Heart right ventricle (tissue), 16 donors: ENCODE data around the gene HCLS1. TPM values are rescaled to one million over a fixed set of nuclear protein-coding genes. Genes with fewer than 3 reads are reported as not detected.
"Not testable (repeated sequence)": the region's sequence is repeated elsewhere in the genome, so short reads cannot be mapped to it uniquely, and the experiment has no call there.

Experiments used
- ATAC-seq, 8 donors: fragments of 200-7000 bp; cut with Tn5 transposase; one replicate each; pipeline ENCODE4 v1.9.1; 2020; ENCODE audit warnings: mild to moderate bottlenecking in 8 of 8, moderate library complexity in 8 of 8, moderate number of reproducible peaks in 1 of 8
- DNase-seq, 2 donors: peaks; one replicate each; pipeline ENCODE4 v3.0.0-alpha.2; 2020
- H3K27ac ChIP-seq, 10 donors: fragments of 200-600 bp; sonication (generic) in 2 of 10; one replicate each; pipeline versions ENCODE4 v1.5.0 to v1.8.0; 2020 to 2022; ENCODE audit warnings: mild to moderate bottlenecking in 3 of 10
- H3K27me3 ChIP-seq, 7 donors: fragments of 200-600 bp; one replicate each; pipeline ENCODE4 v1.8.0; 2021 to 2022; ENCODE audit warnings: mild to moderate bottlenecking in 2 of 7
- H3K36me3 ChIP-seq, 9 donors: fragments of 200-600 bp; sonication (generic) in 1 of 9; one replicate each; pipeline versions ENCODE4 v1.5.0 to v1.8.0; 2020 to 2022; ENCODE audit warnings: mild to moderate bottlenecking in 2 of 9
- H3K4me1 ChIP-seq, 9 donors: fragments of 200-600 bp; sonication (generic) in 1 of 9; one replicate each; pipeline versions ENCODE4 v1.5.0 to v1.8.0; 2020 to 2022; ENCODE audit warnings: mild to moderate bottlenecking in 4 of 9
- H3K4me3 ChIP-seq, 10 donors: fragments of 200-600 bp; sonication (generic) in 2 of 10; one replicate each; pipeline versions ENCODE4 v1.5.0 to v1.8.0; 2020 to 2022; ENCODE audit warnings: mild to moderate bottlenecking in 7 of 10, moderate library complexity in 2 of 10
- H3K9me3 ChIP-seq, 11 donors: fragments of 200-600 bp in 10 of 11; sonication (generic) in 2 of 11; one replicate each; pipeline versions ENCODE4 v1.5.0 to v1.8.0; 2013 to 2022; ENCODE audit warnings: mild to moderate bottlenecking in 2 of 11, control low read depth in 1 of 11, moderate library complexity in 1 of 11
- WGBS, 2 donors: extraction: QIAGEN DNeasy Blood & Tissue Kit; methylation state at CpG; one replicate each; pipeline ENCODE4 v1.1.7; 2013; ENCODE audit warnings: inconsistent platforms in 1 of 2; 5-methylcytosine and 5-hydroxymethylcytosine counted together
- intact Hi-C, 10 donors: fragments of 100-400 bp; cut with DNase I; formaldehyde crosslinking; loops; one replicate each; pipeline versions ENCODE4 v1.11.1 to v1.14.2; 2022
- polyA plus RNA-seq, 2 donors: library from polyadenylated mRNA; stranded (reverse); fragments of 200-250 nt; gene quantifications; one replicate each; pipeline ENCODE4 v1.2.3, GENCODE V29; 2013
- total RNA-seq, 10 donors: library from RNA; stranded (reverse); fragmentation: NEBNext Ultra II Directional in 3 of 10; extraction: Animal tissue kit (Norgen Biotek cat#: 25700) in 3 of 10; gene quantifications; one replicate each; pipeline versions ENCODE4 v1.2.1 to v1.2.4, GENCODE V29; 2021 to 2023
- TF ChIP-seq, protein P1 (sequence below), 9 donors: fragments of 200-600 bp; sonication (generic) in 2 of 9; IDR thresholded peaks; one replicate each; pipeline versions ENCODE4 v1.5.0 to v1.8.0; 2021 to 2022; ENCODE audit warnings: antibody characterized with exemption in 9 of 9, mild to moderate bottlenecking in 5 of 9, moderate library complexity in 1 of 9
- donor health status: Arrhythmogenic right ventricular cardiomyopathy.
- donor health status: ischemic (EF 13 %, LVEDD 7.1; RV severe dilation, severe dysfunction).
- donor health status: healthy with polysubstance abuse.
- donor health status: DM: no; HTN: yes; CAD: no.
- donor health status: DM: no; HTN: no; CAD: no.
- donor health status: ischemic (EF 25% LVEDD 6.9; RV normal size, moderate dysfunction).
- donor health status: ischemic (EF 25% LVEDD 5.7; RV mildly dilated, moderate dysfunction).
- donor health status: healthy.
- donor health status: DM: yes; HTN: yes; CAD: no.
- donor health status: Ischemic cardiomyopathy.
- donor health status: ischemic (EF 35%, LVEDD 5.7; RV mildly dilated, moderate dysfunction).
- donor health status: nonischemic (EF 11% LVEDD 7.7; RV severe dilation, severe dysfunction).
- donor health status: DM: yes; HTN: yes; CAD: no.
- donor health status: PGD.
- donor health status: ischemic (EF 29% LVEDD 5.4; RV normal size, mild dysfunction).
- donor health status: nonischemic (EF 23%, LVEDD 6.1; RV moderate dilation, normal function).

Gene HCLS1
- total and polyA plus RNA-seq, 12 donors: 5.0 to 40.7 (median 10.4) TPM

DNA sequence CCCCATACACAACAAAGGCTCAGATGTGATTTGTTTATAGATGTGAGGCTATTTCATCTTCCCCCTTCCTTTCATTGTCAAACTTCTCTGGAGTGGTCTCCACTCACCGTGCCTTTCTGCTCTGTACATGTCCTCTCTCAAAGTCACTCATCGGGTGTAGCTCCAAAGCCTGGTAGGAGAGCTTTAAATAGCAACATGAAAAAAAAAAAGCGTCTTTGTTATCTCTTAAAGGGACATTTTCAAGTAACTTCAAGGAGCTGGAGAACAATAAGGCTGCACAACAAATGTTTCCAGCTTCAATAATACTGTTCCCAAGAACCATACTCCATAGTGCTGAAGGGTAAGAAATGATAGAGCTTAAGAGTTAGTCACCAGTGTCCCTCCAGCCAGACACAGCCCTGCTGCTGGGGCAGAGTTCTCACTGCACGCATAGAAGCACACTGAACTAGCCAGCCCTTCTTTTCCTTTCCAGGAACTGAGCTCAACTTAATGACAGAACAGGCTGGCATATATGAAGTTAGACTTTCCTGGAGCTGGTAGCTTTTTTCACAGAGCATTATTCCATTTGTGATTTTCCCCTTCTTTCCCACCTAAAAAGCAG, 59.4 kb downstream of the HCLS1 start:
- Histone ChIP-seq H3K9me3 (no peaks in the 10 kb centered on the region), H3K27me3 (no peaks in the 10 kb centered on the region), H3K4me3 (peak overlapping the region in 3 of 10 donors; percentile 13 to 17 (median 15)), H3K4me1 (peaks cover 4 to 86% (median 38%) of the 10 kb centered on the region in 9 donors), H3K27ac (peak overlapping the region; percentile 67 to 89 (median 82)), H3K36me3 (peaks cover 0 to 10% (median 0%) of the 10 kb centered on the region in 9 donors)
- TF ChIP-seq, protein P1, sequence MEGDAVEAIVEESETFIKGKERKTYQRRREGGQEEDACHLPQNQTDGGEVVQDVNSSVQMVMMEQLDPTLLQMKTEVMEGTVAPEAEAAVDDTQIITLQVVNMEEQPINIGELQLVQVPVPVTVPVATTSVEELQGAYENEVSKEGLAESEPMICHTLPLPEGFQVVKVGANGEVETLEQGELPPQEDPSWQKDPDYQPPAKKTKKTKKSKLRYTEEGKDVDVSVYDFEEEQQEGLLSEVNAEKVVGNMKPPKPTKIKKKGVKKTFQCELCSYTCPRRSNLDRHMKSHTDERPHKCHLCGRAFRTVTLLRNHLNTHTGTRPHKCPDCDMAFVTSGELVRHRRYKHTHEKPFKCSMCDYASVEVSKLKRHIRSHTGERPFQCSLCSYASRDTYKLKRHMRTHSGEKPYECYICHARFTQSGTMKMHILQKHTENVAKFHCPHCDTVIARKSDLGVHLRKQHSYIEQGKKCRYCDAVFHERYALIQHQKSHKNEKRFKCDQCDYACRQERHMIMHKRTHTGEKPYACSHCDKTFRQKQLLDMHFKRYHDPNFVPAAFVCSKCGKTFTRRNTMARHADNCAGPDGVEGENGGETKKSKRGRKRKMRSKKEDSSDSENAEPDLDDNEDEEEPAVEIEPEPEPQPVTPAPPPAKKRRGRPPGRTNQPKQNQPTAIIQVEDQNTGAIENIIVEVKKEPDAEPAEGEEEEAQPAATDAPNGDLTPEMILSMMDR (IDR thresholded peaks at IDR 0.05): no peak
- ATAC-seq (peak; percentile 53 to 87 (median 82)), DNase-seq (peak in 1 of 2 donors; percentile 23)
- intact Hi-C loops: loop anchor here in 1 of 10 donors (5.0 kb wide), 1 partner anchor 46 kb away; no protein-coding TSS in a partner anchor
- 2 to 5% methylated on average over 4 of the region's 4 CpGs for WGBS, 2 donors

DNA sequence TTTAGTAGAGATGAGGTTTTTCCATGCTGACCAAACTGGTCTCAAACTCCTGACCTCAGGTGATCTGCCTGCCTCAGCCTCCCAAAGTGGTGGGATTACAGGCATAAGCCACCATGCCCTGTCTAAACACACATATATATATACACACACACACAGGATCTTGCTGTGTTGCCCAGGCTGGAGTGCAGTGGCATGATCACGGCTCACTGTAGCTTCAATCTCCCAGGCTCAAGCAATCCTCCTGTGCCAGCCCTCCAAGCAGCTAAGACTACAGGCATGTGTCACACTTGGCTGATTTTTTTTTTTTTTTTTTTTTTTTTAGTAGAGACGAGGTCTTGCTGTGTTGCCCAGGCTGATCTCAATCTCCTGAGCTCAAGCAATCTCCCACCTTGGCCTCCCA, 60.8 kb downstream of the HCLS1 start:
- not testable (repeated sequence) for DNase-seq, H3K36me3 ChIP-seq, H3K9me3 ChIP-seq, ATAC-seq, H3K27me3 ChIP-seq, H3K4me3 ChIP-seq
- 45 to 55% methylated on average over 2 of the region's 2 CpGs for WGBS, 2 donors
- peak overlapping the region in 7 of 10 donors; percentile 77 to 89 (median 87) for H3K27ac ChIP-seq
- peaks cover 4 to 84% (median 35%) of the 10 kb centered on the region in 9 donors for H3K4me1 ChIP-seq
- intact Hi-C loops: loop anchor here in 2 of 10 donors (5.0 to 10.0 kb wide), 2 partner anchors 45 to 47 kb away; no protein-coding TSS in a partner anchor

DNA sequence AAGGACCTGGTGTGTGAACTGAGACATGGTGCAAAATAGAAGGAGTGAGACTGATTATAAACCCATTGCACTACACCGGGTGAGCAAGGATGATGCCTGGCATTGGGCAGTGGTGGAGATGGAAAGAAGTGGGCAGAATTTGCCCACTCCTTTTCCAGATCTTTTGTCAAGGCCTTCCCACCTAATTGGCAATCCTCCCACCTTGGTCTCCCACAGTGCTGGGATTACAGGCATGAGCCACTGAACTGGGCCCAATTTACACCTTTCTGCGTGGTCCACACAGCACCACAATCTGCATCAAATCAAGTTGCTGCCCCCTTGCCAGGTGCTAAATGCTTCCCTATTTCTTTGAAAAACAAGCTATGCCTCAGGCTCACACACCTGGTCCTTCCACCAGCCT, 62.1 kb downstream of the HCLS1 start:
- ATAC-seq: no peak
- 84 to 89% methylated on average over 2 of the region's 2 CpGs for WGBS, 2 donors
- H3K27me3 ChIP-seq: no peaks in the 10 kb centered on the region
- no peaks in the 10 kb centered on the region for H3K9me3 ChIP-seq
- H3K36me3 ChIP-seq: no peaks in the 10 kb centered on the region
- DNase-seq: no peak
- intact Hi-C loops: loop anchor here in 1 of 10 donors (10.0 kb wide), 1 partner anchor 46 kb away; no protein-coding TSS in a partner anchor
- TF ChIP-seq, protein P1 (IDR thresholded peaks at IDR 0.05): no peak
- H3K4me1 ChIP-seq: peaks cover under 1 to 72% (median 32%) of the 10 kb centered on the region in 9 donors
- H3K27ac ChIP-seq: peak overlapping the region in 8 of 10 donors; percentile 3 to 91 (median 86)
- no peak overlapping the region for H3K4me3 ChIP-seq

DNA sequence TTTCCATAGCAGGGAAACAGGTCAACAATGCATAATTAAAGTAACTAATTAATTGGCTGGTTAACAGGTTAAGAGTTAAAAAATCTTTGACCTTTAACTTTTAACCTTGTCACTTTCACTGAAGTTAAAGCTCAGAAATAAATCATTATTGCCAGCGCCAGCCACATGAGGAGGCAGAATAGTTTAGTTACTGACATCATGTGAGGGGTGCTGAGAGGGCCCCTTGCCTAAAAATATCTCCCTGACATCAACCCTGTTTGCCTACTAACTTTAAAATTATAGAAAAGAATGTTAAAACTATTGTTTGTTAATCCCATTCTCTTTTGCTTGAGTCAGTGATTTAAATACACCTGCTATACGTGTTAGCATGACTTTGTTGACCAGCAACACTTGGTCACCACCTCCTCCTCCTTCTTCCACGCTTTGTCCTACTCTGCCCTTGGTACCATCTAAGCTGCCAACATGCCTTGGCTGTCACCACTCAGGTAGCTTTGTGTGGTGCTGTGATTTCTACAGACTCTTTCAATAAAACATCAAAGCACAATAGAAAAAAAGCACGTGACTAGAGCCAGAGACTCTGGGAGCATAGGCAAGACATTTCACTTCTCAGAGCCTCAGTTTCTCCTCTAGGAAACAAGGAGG, 64.8 kb downstream of the HCLS1 start:
- H3K9me3 ChIP-seq: no peaks in the 10 kb centered on the region
- peaks cover 0 to 61% (median 9%) of the 10 kb centered on the region in 9 donors for H3K4me1 ChIP-seq
- intact Hi-C loops: loop anchor here in 1 of 10 donors (10.0 kb wide), 1 partner anchor 49 kb away; no protein-coding TSS in a partner anchor
- DNase-seq: peak in 1 of 2 donors; percentile 26
- ATAC-seq: peak; percentile 53 to 78 (median 66)
- H3K36me3 ChIP-seq: no peaks in the 10 kb centered on the region
- H3K27ac ChIP-seq: peak overlapping the region; percentile 14 to 91 (median 84)
- TF ChIP-seq, protein P1 (IDR thresholded peaks at IDR 0.05): no peak
- 41 to 66% methylated on average over 4 of the region's 4 CpGs for WGBS, 2 donors
- no peaks in the 10 kb centered on the region for H3K27me3 ChIP-seq
- H3K4me3 ChIP-seq: peak overlapping the region in 6 of 10 donors; percentile 5 to 57 (median 50)
